MM.1S (cell line): ENCODE results near the gene ZNF560.

Source experiments
- DNase-seq: peaks from one replicate; pipeline ENCODE4 v3.0.0-alpha.2; 2015
- H2AFZ ChIP-seq: fragments of 300-600 bp; sonication (generic); 2 replicates; pipeline ENCODE4 v1.6.0; 2016; ENCODE audit warnings: antibody characterized with exemption, low read length
- H3F3A ChIP-seq: fragments of 300-600 bp; sonication (generic); 2 replicates; pipeline ENCODE4 v1.6.1; 2016; ENCODE audit warnings: mild to moderate bottlenecking, antibody characterized with exemption, low read length, moderate library complexity, mixed read lengths; ENCODE audit not compliant: insufficient read depth
- H3K27ac ChIP-seq: fragments of 300-600 bp; sonication (generic); 2 replicates; pipeline ENCODE4 v1.5.1; 2016; ENCODE audit warnings: mild to moderate bottlenecking, low read length
- H3K27me3 ChIP-seq: fragments of 300-600 bp; sonication (generic); replicated peaks from 2 replicates; pipeline ENCODE4 v1.6.0; 2016; ENCODE audit warnings: low read length; ENCODE audit not compliant: insufficient read depth
- H3K36me3 ChIP-seq: fragments of 300-600 bp; sonication (generic); replicated peaks from 2 replicates; pipeline ENCODE4 v1.6.1; 2016; ENCODE audit warnings: mild to moderate bottlenecking, low read length, mixed read lengths; ENCODE audit not compliant: insufficient read depth
- H3K4me1 ChIP-seq: fragments of 300-600 bp; sonication (generic); 2 replicates; pipeline ENCODE4 v1.6.1; 2016; ENCODE audit warnings: low read length, mixed read lengths
- H3K4me2 ChIP-seq: fragments of 300-600 bp; sonication (generic); 2 replicates; pipeline ENCODE4 v1.6.0; 2016; ENCODE audit warnings: low read depth, low read length
- H3K4me3 ChIP-seq: fragments of 300-600 bp; sonication (generic); 2 replicates; pipeline ENCODE4 v1.5.1; 2016; ENCODE audit warnings: low read length, mixed read lengths
- H3K79me2 ChIP-seq: fragments of 300-600 bp; sonication (generic); 2 replicates; pipeline ENCODE4 v1.6.1; 2016; ENCODE audit warnings: mixed run types, low read length, mixed read lengths
- H3K9ac ChIP-seq: fragments of 300-600 bp; sonication (generic); 2 replicates; pipeline ENCODE4 v1.6.1; 2016; ENCODE audit warnings: low read length, mixed read lengths
- H3K9me2 ChIP-seq: fragments of 300-600 bp; sonication (generic); replicated peaks from 2 replicates; pipeline ENCODE4 v1.6.1; 2016; ENCODE audit warnings: mild to moderate bottlenecking, low read length, mixed read lengths; ENCODE audit not compliant: insufficient read depth
- H3K9me3 ChIP-seq: fragments of 300-600 bp; sonication (generic); replicated peaks from 2 replicates; pipeline ENCODE4 v1.6.1; 2016; ENCODE audit warnings: mild to moderate bottlenecking, low read length, mixed read lengths; ENCODE audit not compliant: insufficient read depth
- H4K20me1 ChIP-seq: fragments of 300-600 bp; sonication (generic); 2 replicates; pipeline ENCODE4 v1.6.1; 2016; ENCODE audit warnings: mild to moderate bottlenecking, low read length, moderate library complexity, mixed read lengths; ENCODE audit not compliant: insufficient read depth
- CTCF ChIP-seq: fragments of 300-600 bp; sonication (generic); IDR thresholded peaks from 2 replicates; pipeline ENCODE4 v1.5.1; 2016; ENCODE audit warnings: antibody characterized with exemption, low read length, mixed read lengths
- EZH2 ChIP-seq: fragments of 300-600 bp; sonication (generic); optimal IDR thresholded peaks from 2 replicates; pipeline ENCODE3; 2017; ENCODE audit warnings: low read depth, mild to moderate bottlenecking, antibody characterized with exemption, low read length, mixed read lengths
- EZH2phosphoT487 ChIP-seq: fragments of 300-600 bp; sonication (generic); IDR thresholded peaks from 2 replicates; pipeline ENCODE4 v1.6.1; 2018; ENCODE audit warnings: antibody characterized with exemption, low read length

The ZNF560 gene

DNA sequence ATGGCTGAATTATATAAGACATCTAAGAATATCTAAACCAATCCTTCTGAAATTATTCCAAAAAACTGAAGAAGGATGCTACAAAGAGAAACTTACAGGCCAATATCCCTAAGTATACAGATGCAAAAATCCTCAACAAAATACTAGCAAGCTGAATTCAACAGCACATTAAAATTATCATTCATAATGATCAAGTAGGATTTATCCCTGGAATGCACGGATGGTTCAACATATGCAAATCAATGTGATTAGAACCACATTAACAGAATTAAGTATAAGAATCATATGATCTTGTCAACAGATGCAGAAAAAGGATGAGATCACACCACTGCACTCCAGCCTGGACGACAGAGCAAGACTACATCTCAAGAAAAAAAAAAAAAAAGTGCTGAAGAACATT is 13.3 kb downstream of the ZNF560 start:
- DNase-seq: no peak
- Histone ChIP-seq H3K27me3 (no peaks in the 10 kb centered on the region), H3K4me1 (no peaks in the 10 kb centered on the region), H3K36me3 (no peaks in the 10 kb centered on the region), H3K9me2 (no peaks in the 10 kb centered on the region), H3K4me3 (no peak overlapping the region), H3K9ac (no peak overlapping the region), H4K20me1 (no peaks in the 10 kb centered on the region), H3K27ac (no peak overlapping the region), H3K9me3 (no peaks in the 10 kb centered on the region), H3K4me2 (no peak overlapping the region), H3F3A (no peaks in the 10 kb centered on the region), H2AFZ (no peak overlapping the region), H3K79me2 (no peaks in the 10 kb centered on the region)
- TF ChIP-seq EZH2phosphoT487 (no peak), CTCF (no peak), EZH2 (no peak)

DNA sequence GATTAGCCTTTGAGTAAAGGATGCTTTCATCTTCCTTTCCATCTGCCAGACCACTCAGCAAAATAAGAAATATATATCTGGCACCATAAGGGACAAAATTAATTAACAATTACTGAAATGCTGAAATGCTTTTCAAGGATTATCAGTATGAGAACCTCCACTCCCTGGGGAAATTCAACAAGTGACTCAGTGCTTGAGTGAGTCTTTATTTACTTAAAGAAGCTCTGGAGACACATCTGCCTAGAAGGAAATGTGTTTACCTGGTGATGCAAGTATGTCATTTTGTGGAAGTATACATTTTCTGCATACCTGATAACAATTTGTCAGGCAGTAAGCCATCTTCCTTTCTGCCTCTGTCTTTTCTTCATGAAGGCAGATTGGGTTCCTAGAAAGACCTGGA is 23.4 kb downstream of the ZNF560 start:
- no peaks in the 10 kb centered on the region for H4K20me1 ChIP-seq
- no peak overlapping the region for H3K27ac ChIP-seq
- no peaks in the 10 kb centered on the region for H3K9me3 ChIP-seq
- H3K79me2 ChIP-seq: no peaks in the 10 kb centered on the region
- TF ChIP-seq CTCF (no peak), EZH2phosphoT487 (no peak), EZH2 (no peak)
- DNase-seq: no peak
- H3F3A ChIP-seq: no peaks in the 10 kb centered on the region
- H3K9me2 ChIP-seq: no peaks in the 10 kb centered on the region
- H3K27me3 ChIP-seq: no peaks in the 10 kb centered on the region
- H3K4me1 ChIP-seq: no peaks in the 10 kb centered on the region
- no peak overlapping the region for H3K4me3 ChIP-seq
- no peaks in the 10 kb centered on the region for H3K36me3 ChIP-seq
- no peak overlapping the region for H3K9ac ChIP-seq
- H2AFZ ChIP-seq: no peak overlapping the region
- no peak overlapping the region for H3K4me2 ChIP-seq

- H3K9me3 ChIP-seq: no peaks in the 10 kb centered on the region
- no peaks in the 10 kb centered on the region for H3K27me3 ChIP-seq
- no peaks in the 10 kb centered on the region for H3K36me3 ChIP-seq
Observed at GRCh38 chr19:9467161-9467560, 31.3 kb downstream of the ZNF560 start.

More at GRCh38 chr19:9467161-9467560, 31.3 kb downstream of the ZNF560 start:
- H3K4me3 ChIP-seq: no peak overlapping the region
- H3K4me1 ChIP-seq: no peaks in the 10 kb centered on the region
- no peaks in the 10 kb centered on the region for H3K79me2 ChIP-seq
- no peak overlapping the region for H3K27ac ChIP-seq
- no peaks in the 10 kb centered on the region for H3F3A ChIP-seq
- H2AFZ ChIP-seq: no peak overlapping the region
- H3K9me2 ChIP-seq: no peaks in the 10 kb centered on the region
- no peak for DNase-seq
- H3K9ac ChIP-seq: no peak overlapping the region
- no peak overlapping the region for H3K4me2 ChIP-seq
- H4K20me1 ChIP-seq: no peaks in the 10 kb centered on the region
- TF ChIP-seq CTCF: no peak
- TF ChIP-seq EZH2: no peak
- no peak for TF ChIP-seq EZH2phosphoT487
